Stimulated activated CD8-positive, alpha-beta memory T cell treated with anti-CD3 and anti-CD28 coated beads, Interleukin-15, amount 100 ng/mL, for 1 hour (primary cell): Measurements from ENCODE around the gene TAF15.
A peak's percentile ranks its signal among the peaks of the same experiment; 100 is the strongest.

ENCODE experiments used
- DNase-seq: peaks from one replicate; pipeline ENCODE4 v3.0.0-alpha.2; 2020; ENCODE audit warnings: low read depth

Gene TAF15

DNA sequence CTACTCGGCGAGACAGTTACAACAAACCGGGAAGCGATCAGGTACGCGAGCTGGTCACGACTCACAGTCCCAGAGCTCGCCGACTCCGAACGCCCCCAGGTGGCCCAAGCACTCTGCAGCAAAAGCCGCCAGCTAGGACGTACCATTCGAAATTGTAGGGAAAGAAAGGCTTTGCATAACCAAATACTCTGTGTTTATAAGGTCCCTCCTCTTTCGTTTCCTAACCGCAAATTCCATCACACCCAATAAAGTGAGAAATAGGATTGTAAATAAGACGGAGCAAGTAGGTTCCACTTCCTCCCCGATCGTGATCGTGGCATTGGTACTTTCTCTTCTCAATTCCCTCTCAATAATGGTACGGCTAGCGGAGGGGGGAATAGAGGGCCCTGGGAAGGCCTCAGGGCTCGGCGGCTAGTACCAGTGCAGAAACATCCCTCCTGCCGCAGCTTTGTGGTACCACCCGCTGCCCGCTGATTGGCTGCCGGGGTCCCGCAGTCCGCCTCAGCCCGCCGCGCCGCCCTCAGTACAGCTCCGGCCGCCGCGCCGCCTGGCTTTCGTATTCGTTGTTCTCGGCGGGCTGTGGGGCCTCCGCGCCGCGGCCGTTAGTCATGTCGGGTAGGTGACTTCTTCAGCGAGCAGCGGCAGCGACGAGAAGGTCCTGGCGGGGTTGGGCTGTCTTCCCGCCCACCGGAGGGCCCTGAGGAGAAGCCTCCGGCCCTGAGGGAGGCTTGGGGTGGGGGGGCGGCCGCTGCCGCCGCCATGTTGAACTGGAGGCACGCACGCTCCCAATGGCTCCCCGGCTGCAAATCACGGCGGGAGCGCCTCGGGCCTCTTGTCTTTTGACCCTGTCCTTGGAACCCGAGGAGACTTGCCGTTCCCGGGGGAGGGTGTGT is at the start of gene TAF15:
Gene TAF15 (plus strand): TSS at position 523 of the 893 bp plus-strand sequence. CDS start 86 bp downstream, at position 609.
- DNase-seq = peak; percentile 88

DNA sequence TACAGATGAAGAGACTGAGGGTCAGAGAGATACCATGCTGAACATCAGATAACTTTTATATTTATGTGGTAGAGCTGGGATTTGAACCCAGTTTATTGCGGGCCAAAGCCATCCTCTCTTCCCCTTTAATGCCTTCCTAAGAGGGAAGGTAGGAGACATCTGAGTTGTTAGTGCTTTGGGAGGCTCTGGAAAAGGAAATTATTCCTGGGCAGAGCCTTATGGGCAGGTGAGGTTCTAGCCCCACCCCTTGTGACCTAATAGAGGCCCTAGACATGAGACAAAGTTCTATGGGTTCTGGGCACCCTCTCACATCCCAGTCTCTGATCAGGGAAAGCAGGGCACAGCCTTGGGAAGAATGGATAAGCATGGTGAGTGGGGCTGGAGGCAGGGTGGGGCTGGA is 48.7 kb upstream of the TAF15 start, which contains the start of gene C17orf50:
Gene C17orf50 (plus strand): TSS at position 301 of the 400 bp plus-strand sequence. CDS start 55 bp downstream, at position 356.
- DNase-seq = no peak

DNA sequence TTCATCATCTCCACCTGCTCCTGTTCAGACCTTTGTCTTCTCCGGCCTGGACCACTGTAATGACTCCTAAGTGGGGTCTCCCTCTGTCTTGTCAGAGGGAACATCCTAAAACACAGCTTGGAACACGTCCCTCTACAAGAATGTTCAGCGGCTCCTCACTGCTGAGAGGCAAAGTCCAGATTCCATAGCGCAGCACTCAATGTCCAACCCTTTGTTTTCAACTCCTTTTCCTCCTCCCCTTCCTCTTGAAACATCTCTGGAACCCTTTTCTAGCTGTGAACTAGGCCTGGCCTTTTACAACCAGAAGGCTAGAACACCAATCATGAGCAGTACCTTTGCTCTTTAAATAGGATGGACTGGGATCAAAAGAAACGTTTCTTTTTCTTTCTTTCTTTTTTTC is 47.7 kb upstream of the TAF15 start:
- DNase-seq = no peak

DNA sequence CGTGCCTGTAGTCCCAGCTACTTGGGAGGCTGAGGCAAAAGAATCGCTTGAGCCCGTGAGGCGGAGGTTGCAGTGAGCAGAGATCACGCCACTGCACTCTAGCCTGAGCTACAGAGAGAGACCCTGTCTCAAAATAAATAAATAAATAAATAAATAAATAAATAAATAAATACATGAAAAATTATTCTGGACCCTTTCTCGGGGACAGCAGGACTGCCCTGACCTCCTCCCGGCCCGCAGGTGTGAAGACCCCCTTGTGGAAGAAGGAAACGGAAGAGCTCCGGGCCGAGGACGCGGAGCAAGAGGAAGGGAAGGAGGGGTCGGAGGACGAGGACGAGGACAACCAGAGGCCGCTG is 45.5 kb upstream of the TAF15 start:
- DNase-seq = no peak

DNA sequence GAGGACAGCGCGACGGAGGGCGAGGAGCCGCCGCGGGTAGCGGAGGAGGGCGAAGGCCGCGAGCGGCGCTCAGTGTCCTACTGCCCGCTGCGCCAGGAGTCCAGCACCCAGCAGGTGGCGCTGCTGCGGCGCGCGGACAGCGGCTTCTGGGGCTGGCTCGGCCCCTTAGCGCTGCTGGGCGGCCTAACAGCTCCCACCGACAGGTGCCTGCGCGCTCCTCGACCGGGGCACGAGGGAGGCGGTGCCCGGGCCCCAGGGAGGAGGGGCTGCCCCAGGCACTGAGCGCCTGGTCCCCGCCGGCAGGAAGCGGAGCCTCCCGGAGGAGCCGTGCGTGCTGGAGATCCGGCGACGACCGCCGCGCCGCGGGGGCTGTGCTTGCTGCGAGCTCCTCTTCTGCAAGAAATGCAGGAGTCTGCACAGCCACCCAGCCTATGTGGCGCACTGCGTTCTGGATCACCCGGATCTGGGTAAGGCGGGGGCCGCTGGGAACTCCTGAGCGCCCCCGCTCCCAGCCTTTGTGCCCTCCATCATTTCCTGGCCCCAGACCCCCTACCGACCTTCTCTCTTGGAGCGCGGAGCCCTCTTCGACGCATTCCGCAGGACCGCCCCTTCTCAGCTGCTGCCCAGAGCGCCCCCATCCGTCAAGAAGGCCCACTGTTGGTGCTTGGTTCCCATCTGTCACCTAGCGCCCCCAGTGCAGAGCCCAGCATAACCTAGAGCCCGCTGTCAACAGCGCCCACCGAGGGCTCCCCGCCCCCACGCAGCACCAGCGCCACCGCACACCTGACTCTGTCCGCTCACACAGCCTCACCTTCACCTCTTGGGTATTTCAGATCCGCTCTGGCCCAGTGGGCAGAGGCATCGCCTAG is 44.9 kb upstream of the TAF15 start:
- peak; percentile 75 for DNase-seq

DNA sequence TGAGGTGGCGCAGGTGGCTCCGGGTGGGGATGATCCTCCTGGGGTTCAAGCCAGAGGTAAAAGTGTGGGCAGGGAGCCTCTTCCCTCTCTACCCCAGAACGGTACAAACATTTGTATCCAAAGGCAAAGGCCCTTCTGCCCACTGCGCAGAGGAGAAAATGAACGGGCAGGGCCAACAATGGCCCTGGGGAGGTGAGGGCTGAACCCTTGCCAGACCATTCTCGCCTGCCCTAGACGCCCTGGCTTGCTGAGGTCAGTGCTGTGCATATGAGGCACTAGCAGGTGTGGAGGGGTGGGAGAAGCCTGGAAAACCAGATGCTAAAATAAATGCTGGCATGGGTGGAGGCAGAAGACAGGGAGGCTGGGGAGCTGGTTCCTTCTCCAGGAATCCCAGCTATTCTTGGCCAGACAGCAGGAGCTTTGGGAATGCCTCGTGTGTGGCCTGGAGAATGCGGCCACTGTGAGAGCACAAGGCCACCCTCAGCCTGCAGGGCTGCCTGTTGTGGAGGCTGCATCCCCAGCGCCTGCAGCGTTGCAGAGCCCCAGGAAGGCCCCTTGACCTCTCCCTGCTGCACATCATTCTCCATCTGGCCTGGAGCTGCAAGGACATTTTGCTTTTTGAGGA is 44.1 kb upstream of the TAF15 start:
- no peak for DNase-seq

DNA sequence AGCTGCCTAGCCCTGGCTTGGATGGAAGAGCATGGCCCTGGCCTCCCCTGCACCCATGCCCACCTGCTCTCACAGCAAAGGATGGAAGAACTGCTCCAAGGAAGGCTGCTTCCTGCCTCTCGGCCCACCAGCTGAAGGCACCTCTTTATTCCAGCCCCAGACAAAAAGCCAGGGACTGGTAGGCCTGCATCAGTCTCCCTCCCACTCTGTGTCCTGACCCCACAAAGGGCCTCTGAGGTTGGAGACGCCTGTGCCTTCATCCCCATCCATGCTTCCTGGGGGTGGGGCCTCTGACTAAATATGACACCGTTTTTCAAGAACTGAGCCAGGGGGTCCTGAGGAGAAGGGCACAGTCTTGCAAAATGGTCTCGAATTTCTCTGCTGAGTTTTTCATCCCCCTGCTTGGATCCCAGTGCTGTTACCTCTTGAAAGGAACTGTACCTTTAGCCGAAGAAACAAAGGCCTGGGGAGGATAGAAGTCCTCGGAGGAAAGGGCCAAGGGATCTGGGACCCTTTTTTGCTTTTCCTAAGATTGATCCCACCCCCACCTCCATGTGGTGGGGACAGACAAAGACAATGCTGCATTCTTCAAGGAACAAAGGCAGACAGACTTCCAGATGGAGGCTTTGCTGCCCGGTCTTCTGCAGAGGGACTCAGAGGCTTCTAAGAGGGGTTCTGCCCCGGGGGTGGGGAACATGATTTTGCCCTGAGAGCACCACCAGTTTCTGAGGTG is 43.4 kb upstream of the TAF15 start:
- DNase-seq = no peak

DNA sequence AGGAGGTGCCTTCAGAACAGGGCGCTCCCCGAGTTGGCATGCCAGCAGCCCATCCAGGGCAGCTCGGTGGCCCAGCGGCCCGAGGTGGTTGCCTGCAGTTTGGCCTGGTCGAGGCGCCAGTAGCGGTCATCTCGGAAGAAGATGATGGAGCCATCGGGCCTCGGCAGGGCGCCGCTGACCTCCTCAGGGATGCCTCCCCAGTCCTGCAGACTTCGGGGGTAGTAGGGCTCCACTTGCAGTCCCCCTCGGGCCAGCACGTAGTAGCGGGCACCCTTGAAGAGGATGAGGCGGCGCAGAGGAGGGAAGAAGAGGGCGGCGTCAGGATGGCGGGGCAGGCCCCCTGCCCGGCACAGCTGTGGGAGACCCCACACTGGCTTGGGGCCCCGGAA is 42.8 kb upstream of the TAF15 start:
- no peak for DNase-seq

DNA sequence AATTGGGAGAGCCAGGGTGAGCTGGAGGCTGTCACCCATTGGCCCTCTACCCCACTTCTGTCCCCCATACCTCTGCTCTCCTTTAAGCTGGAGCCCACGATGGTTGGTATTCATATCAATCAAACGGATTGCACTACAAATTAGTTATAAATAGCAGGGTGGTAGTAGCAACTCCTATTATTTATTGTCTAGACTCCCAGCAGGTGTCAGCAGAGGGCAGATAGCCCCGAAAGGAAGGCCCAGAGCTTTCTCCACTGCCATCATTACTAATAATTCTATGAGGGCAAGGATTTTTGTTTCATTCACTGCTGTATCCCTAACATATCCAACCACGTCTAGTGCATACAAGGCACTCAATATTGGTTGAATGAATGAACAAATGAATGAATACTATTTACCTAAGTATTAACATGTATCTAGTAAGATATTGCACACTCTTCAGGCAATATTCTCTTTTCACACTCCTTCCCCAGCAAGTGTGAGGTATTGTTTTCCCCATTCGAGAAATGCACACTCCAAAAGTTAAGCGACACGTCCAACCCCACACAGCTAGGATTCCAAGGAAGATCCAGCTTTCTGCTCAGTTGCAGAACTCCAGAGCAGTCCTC is 42.3 kb upstream of the TAF15 start:
- no peak for DNase-seq

DNA sequence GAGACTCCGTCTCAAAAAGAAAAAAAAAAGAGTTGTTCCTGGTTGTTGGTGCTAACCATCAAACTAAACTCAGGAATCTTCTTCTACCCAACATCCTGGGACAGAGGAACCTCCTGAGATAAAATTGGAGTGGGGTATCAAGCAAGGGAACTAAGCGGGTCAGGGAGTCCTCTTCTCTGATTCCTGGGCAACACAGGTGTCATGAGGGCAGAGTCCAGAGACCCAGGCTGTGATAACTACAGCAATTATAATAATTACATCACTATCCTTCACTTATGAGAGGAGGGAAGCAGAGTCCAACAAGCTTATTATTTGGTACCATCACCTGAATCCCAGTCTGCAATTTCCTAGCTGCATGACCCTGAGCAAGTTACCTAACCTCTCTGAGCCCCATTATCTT is 40.5 kb upstream of the TAF15 start:
- no peak for DNase-seq

DNA sequence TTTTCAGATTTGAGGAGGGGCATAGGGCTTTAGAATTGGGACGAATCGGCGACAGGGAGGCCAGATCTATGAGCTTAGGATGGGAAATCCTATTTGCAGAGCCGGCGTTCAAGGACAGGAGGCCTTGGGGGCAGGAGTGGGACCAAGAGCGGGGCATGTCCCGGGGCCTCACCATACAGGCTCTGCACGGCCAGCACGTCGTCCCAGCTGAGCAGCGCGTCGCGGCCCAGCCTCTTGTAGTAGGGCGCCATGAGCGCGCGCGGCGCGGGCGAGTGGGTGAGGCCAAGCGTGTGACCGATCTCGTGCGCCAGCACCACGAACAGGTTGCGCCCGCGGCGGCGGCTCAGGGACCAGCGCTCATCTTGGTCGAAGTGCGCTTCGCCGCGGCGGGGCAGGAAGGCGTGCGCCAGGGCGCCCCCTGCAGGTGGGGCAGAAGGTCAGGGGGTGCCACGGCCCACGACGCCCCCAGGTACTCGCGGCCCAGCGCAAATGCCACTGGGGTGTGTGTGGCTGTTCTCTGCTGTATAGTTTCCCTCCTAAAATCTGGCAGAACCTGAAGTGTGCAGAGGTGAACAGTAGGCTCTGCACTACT is 39.3 kb upstream of the TAF15 start:
- no peak for DNase-seq

DNA sequence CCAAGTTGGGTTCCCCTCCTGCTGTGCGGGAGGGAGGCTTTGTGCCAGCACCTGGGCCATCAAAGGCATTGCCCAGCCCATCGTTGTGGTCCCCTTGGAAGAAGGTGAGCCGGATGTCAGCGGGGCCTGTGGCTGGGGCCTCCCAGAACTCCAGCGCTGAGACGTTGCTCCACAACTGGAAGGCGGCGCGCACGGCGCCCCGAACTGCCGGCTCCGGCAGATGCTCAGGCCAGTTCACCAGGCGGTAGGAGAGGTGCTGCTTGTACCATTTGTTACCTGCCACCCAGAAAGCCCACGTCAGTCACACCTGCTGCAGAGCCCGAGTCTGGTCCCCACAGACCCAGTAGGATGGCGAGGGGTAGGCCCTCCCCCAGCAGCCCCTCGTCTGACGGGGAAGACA is 36.2 kb upstream of the TAF15 start:
- no peak for DNase-seq

DNA sequence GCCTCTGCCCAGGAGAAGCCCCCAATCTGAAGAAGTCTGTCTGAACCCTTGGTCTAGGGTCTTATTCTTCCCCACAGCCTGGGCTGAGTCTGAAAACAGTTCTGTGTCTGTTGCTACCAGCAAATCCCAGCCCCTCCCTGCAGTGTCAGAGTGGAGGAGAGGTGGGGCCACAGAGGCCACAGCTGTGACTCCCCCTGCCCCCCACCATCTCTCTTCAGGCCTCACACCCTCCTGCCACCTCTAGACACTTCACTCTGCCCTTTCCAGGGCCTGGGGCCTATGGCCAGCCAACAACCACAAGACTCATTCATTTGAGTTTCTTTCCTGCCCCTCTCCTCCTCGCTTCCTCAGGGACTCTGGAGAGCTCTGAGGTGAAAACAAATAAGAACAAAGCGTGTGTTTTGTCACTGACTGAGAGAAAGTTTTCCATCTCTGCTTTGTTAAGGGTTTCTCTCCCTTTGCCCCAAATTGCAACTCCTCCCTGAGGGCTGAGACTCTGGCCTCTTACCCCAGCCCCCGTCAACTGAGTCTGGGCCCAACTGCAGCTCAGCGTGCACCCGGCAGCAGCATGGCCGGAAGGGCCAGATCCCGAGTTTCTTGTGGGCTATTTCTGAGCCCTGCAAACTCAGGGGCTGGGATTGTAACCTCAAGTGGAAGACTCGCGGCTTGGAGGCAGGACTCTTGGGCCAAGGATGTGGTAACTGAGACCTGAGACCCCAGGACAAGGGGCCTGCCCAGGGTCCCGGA is 35.4 kb upstream of the TAF15 start:
- DNase-seq = no peak

DNA sequence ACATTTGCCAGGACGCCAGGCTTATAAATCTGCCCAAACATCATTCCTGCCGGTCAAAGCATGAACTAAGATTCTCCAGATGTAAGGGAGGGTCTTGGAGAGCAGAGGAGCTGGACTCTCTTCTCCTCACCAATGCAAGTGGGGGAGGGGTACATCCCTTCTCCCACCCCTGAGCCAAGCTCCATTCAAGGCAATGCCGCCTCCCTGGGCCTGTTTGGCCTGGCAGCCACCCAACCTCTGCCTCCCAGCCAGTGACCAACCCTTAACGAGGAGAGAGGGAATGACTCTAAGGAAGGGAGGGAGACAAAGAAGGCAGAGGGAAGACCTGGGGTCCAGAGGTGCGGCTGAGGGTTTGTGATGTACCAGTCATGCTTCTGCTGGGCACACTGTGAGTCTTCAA is 34.8 kb upstream of the TAF15 start:
- no peak for DNase-seq

DNA sequence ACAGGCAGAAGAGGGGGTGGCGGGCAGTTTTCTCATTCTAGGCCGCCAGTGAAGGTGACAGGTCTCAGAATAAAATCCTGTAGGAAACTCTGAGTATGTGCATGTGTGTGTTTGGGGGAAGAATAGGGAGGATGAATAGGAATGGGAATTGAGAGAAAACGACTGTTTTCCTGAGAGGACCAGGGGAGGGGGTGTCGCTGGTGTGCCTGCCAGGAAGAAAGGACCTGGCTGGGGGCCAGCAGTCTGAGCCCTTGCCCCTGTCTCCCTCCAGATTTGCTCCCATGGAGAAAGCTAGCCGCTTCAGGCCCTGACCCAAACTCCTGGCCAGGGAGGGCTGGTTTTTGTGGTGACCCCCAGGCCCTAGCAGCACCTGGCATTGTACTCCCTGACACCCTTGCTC is 34.2 kb upstream of the TAF15 start:
- DNase-seq = no peak

DNA sequence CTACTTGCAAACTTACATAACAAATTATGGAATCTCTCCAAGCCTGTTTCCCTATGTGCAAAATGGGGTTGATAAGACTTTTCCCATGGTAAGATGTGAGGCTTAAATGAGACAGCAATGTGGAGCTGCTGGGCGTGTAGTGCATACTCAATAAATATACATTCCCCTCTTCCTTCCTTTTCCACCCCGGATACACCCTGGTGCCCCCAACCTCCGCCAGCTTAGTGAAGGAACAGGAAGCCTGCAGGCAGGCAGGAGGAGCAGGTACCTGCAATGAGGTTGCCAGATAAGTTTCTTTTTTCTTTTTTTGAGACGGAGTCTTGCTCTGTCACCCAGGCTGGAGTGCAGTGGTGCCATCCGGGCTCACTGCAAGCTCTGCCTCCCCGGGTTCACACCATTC is 33.7 kb upstream of the TAF15 start:
- no peak for DNase-seq

DNA sequence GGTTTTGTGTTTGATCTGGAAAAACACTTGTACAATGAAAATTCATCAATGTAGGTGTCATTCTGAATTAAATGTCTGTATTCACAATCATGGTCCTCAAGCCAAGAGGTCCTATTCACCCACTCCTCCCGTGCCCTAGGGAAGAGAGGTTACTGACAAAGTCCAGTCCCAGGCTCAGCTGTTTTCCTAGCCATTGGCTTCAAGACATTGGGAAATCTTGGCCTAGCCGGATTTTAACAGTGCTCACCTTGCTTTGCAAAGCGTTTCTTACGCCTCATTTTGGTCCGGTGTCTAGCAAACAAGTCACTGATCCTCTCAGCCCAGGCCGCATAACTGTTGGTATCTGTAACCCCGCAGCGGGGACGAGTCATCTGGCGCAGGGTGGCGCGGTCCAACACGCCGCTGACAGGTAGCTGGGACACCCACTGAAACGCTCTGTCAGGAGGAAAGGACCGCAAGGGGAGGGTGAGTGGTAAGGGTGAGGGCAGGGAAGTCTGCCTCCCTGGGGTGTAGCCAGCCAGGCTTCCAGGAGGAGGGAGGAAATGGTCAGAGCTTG is 30.6 kb upstream of the TAF15 start:
- no peak for DNase-seq

DNA sequence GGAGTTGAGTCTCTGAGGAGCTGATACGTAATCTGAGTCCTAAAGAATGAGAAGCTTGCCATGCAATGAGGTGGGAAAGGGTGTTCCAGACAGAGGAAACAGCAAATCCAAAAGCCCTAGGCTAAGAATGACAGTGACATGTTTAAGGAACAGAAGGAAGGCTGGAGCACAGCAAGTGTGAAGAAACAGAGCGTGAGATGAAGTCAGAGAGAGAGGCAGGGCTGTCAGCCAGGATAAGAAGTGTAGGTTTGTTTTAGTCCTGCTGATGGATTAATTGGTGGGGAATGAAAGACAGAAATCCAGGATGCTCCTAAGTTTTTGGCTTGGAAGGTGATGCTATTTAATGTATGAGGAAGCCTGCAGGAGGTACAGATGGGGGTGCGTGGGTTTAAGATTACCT is 28.3 kb upstream of the TAF15 start:
- no peak for DNase-seq

DNA sequence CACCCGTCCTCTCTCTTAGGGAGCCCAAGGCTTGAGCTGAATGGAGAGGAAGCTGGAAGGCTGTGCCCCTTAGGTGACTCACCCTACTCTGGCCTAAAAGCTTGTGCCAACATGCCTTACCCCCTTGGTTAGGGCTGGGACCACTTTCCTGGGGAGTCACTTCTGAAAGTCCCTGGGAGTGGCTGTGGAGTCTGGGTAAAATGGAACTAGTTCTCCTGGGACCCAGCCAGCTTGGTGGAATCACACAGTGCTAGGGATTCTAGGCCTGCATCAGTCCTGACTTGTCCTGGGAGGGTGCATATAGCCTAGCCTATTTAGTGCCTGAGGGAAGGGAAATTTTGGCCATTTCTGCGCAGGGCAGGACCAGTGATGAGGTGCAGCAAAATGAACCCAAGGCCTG is 24.4 kb upstream of the TAF15 start:
- DNase-seq = no peak

DNA sequence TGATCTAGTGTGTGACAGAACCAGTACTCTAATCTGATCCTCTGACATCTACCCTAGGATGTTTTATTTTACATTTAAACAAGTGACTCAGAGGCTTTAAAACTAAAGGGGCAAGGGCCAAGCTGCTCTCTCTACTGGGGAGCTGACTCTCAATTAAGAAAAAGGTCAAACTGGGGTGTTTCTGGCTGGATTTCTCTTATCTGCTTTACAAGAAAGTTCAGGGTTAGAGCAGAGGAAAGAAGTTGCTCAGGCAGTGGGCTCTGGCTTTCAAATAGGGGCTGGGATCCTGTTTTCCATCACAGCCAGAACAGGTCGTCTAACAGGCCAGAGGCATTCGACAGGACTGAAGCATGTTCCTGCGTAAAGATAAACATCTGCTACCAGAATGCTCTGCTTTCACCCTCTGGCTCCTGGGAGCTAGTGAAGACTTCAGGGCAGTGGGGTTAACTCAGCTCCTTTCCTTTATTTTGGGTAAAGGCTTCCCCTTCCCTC is 22.3 kb upstream of the TAF15 start:
- no peak for DNase-seq
